GM12878 (cell line): ENCODE results near the gene SYPL2. TPM values are rescaled to one million over a fixed set of nuclear protein-coding genes. Genes with fewer than 3 reads are reported as not detected.
A peak's percentile ranks its signal among the peaks of the same experiment; 100 is the strongest.

Experiments used
- ATAC-seq: fragments of 200-7000 bp; cut with Tn5 transposase; 3 replicates; pipeline ENCODE4 v1.9.1; 2020; ENCODE audit warnings: mild to moderate bottlenecking, moderate library complexity
- BruUV-seq: library from RNA; stranded (reverse); fragments of 400-500 nt; replicated peaks from 2 replicates; lab custom pipeline; 2021; lab: Mats Ljungman, UMichigan
- CTCF ChIA-PET: fragments of 300-600 bp; sonication (Branson Sonifier 250); formaldehyde crosslinking; extraction: SDS; loops from one replicate; lab custom pipeline; 2021; ENCODE audit warnings: inconsistent platforms; lab: Yijun Ruan, JAX
- POLR2A ChIA-PET: fragments of 350-600 bp; formaldehyde crosslinking; extraction: SDS; loops from one replicate; lab custom pipeline; 2021; ENCODE audit warnings: inconsistent platforms; lab: Charles Lee
- RAD21 ChIA-PET: fragments of 300-600 bp; sonication (Branson Sonifier 250); formaldehyde crosslinking; loops from one replicate; lab custom pipeline; 2023; ENCODE audit warnings: antibody characterized with exemption; ENCODE audit not compliant: unreplicated experiment; lab: Charles Lee
- SMC1A ChIA-PET: fragments of 300-600 bp; sonication (Branson Sonifier 250); formaldehyde crosslinking; loops from one replicate; lab custom pipeline; 2023; ENCODE audit not compliant: unreplicated experiment, uncharacterized antibody; lab: Charles Lee
- DNase-seq: peaks from one replicate; pipeline ENCODE4 v3.0.0-alpha.2; 2011; ENCODE audit warnings: low read depth, low spot score
- FAIRE-seq: peaks from 3 replicates; lab custom pipeline; 2011; peaks lifted over from hg19 to GRCh38; lab: Jason Lieb, UNC
- H2AFZ ChIP-seq: 2 replicates; pipeline ENCODE4 v1.6.0; 2011; ENCODE audit warnings: low read depth, low read length, control low read depth; ENCODE audit not compliant: control insufficient read depth
- H3K27ac ChIP-seq: 2 replicates; pipeline ENCODE4 v1.5.1; 2011; ENCODE audit warnings: control low read depth; ENCODE audit not compliant: control insufficient read depth, insufficient read depth
- H3K27me3 ChIP-seq, 2 experiments: replicated peaks in 1 of 2; 2 replicates each; pipeline versions ENCODE4 v1.6.0 to v1.6.1; 2011; ENCODE audit warnings: low read length in 1 of 2; ENCODE audit not compliant: control insufficient read depth in 2 of 2, insufficient read depth in 2 of 2
- H3K36me3 ChIP-seq, 2 experiments: 2 replicates each; pipeline ENCODE4 v1.5.1; 2011; ENCODE audit warnings: low read length in 1 of 2; ENCODE audit not compliant: control insufficient read depth in 2 of 2, insufficient read depth in 2 of 2
- H3K4me1 ChIP-seq: 2 replicates; pipeline ENCODE4 v1.6.1; 2011; ENCODE audit warnings: mild to moderate bottlenecking, low read length, moderate library complexity, mixed read lengths; ENCODE audit not compliant: control insufficient read depth, insufficient read depth
- H3K4me2 ChIP-seq: 2 replicates; pipeline ENCODE4 v1.6.0; 2011; ENCODE audit warnings: control low read depth; ENCODE audit not compliant: control insufficient read depth, insufficient read depth
- H3K4me3 ChIP-seq: fragments of 200-600 bp; sonication (generic); 2 replicates; pipeline ENCODE4 v1.5.1; 2016
- H3K79me2 ChIP-seq: 2 replicates; pipeline ENCODE4 v1.6.0; 2011; ENCODE audit warnings: low read length; ENCODE audit not compliant: control insufficient read depth, insufficient read depth
- H3K9ac ChIP-seq: 2 replicates; pipeline ENCODE4 v1.8.0; 2011; ENCODE audit warnings: low read length, control low read depth, mixed read lengths; ENCODE audit not compliant: control insufficient read depth, insufficient read depth
- H3K9me3 ChIP-seq: replicated peaks from 3 replicates; pipeline ENCODE4 v1.5.1; 2011; ENCODE audit warnings: mild to moderate bottlenecking, low read length; ENCODE audit not compliant: control insufficient read depth, insufficient read depth
- H4K20me1 ChIP-seq: 2 replicates; pipeline ENCODE4 v1.6.0; 2011; ENCODE audit not compliant: control insufficient read depth, insufficient read depth
- BCL3 ChIP-seq: IDR thresholded peaks from 2 replicates; pipeline ENCODE4 v1.6.1; 2011; ENCODE audit warnings: borderline replicate concordance, low read depth, mild to moderate bottlenecking, moderate library complexity, low read length; ENCODE audit not compliant: insufficient read depth, poor library complexity, severe bottlenecking
- EED ChIP-seq: sonication (generic); IDR thresholded peaks from 2 replicates; pipeline ENCODE4 v1.6.1; 2016; ENCODE audit warnings: antibody characterized with exemption, low read depth
- FOXK2 ChIP-seq: fragments of 450-650 bp; IDR thresholded peaks from 2 replicates; pipeline ENCODE4 v1.6.1; 2017; ENCODE audit warnings: mild to moderate bottlenecking, moderate library complexity
- MXI1 ChIP-seq: fragments of 150-350 bp; IDR thresholded peaks from 2 replicates; pipeline ENCODE4 v1.6.1; 2011; ENCODE audit warnings: low read depth, mild to moderate bottlenecking, inconsistent platforms, low read length, improper control_type of control experiment
- NBN ChIP-seq: fragments of 450-650 bp; IDR thresholded peaks from 2 replicates; pipeline ENCODE4 v1.6.1; 2016
- PAX5 ChIP-seq: IDR thresholded peaks from 2 replicates; pipeline ENCODE4 v1.6.1; 2011; ENCODE audit warnings: low read depth, low read length, borderline replicate concordance
- SMC3 ChIP-seq: IDR thresholded peaks from 2 replicates; pipeline ENCODE4 v1.6.1; 2011; ENCODE audit warnings: low read length, improper control_type of control experiment, borderline replicate concordance
- STAT1 ChIP-seq: fragments of 450-650 bp; conservative IDR thresholded peaks from 2 replicates; pipeline ENCODE4 v1.6.1; 2014; ENCODE audit warnings: antibody characterized with exemption, mild to moderate bottlenecking
- ZNF687 ChIP-seq: fragments of 450-650 bp; IDR thresholded peaks from 2 replicates; pipeline ENCODE4 v1.6.1; 2017; ENCODE audit warnings: mild to moderate bottlenecking, moderate library complexity
- ZSCAN29 ChIP-seq: fragments of 450-650 bp; IDR thresholded peaks from 2 replicates; pipeline ENCODE4 v1.6.1; 2017; ENCODE audit warnings: mild to moderate bottlenecking, moderate library complexity
- WGBS: methylation state at CpG from one replicate; pipeline ENCODE4 v1.1.6; 2016; ENCODE audit warnings: low lambda C conversion rate; ENCODE audit not compliant: insufficient replicate concordance, insufficient coverage; ENCODE audit errors: missing lambda C conversion rate; 5-methylcytosine and 5-hydroxymethylcytosine counted together
- in situ Hi-C: fragments of 300-500 bp; cut with MboI; formaldehyde crosslinking; loops from 9 replicates; pipeline ENCODE4 v1.14.3; 2018; ENCODE audit warnings: mixed read lengths
- intact Hi-C: fragments of 100-400 bp; cut with micrococcal nuclease; formaldehyde crosslinking; loops from one replicate; pipeline ENCODE4 v1.14.2; 2022; ENCODE audit not compliant: unreplicated experiment
- polyA plus RNA-seq, 11 experiments: library from polyadenylated mRNA; depleted of rRNA in 4 of 11; unstranded in 6 of 11; stranded (reverse) in 5 of 11; fragments of >200 nt; fragmentation: Nextera tagmentation in 4 of 11; fragmentation: Illumina TruSeq in 1 of 11; extraction: Ambion mirVana in 4 of 11; extraction: Trizol in 1 of 11; gene quantifications; 1 replicate in 1 of 11; 2 replicates in 10 of 11; pipeline versions ENCODE4 v1.2.1 to v1.2.3, GENCODE V29; 2011 to 2016; ENCODE audit warnings: inconsistent platforms in 2 of 11, missing spikeins in 2 of 11, low read depth in 1 of 11
- total RNA-seq, 4 experiments: library from RNA; depleted of rRNA in 3 of 4; stranded (reverse); fragments of >200 nt in 3 of 4; fragmentation: Illumina TruSeq in 1 of 4; extraction: Trizol in 1 of 4; gene quantifications; 2 replicates each; pipeline versions ENCODE4 v1.2.1 to v1.2.3, GENCODE V29; 2013 to 2021
- TF ChIP-seq, protein P1 (sequence below): fragments of 450-650 bp; IDR thresholded peaks from 2 replicates; pipeline ENCODE4 v1.6.1; 2018; ENCODE audit warnings: borderline replicate concordance, mild to moderate bottlenecking; ENCODE audit not compliant: partially characterized antibody

The SYPL2 gene
- total and polyA plus RNA-seq, 10 of the 15 experiments (the other 5 are each of a cell fraction or from before 2014, with no cell fraction given) = 0.04 to 0.11 (median 0.06) TPM; not detected in 3

- TF ChIP-seq, protein P1, sequence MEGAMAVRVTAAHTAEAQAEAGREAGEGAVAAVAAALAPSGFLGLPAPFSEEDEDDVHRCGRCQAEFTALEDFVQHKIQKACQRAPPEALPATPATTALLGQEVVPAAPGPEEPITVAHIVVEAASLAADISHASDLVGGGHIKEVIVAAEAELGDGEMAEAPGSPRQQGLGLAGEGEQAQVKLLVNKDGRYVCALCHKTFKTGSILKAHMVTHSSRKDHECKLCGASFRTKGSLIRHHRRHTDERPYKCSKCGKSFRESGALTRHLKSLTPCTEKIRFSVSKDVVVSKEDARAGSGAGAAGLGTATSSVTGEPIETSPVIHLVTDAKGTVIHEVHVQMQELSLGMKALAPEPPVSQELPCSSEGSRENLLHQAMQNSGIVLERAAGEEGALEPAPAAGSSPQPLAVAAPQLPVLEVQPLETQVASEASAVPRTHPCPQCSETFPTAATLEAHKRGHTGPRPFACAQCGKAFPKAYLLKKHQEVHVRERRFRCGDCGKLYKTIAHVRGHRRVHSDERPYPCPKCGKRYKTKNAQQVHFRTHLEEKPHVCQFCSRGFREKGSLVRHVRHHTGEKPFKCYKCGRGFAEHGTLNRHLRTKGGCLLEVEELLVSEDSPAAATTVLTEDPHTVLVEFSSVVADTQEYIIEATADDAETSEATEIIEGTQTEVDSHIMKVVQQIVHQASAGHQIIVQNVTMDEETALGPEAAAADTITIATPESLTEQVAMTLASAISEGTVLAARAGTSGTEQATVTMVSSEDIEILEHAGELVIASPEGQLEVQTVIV = peak; percentile 97
- TF ChIP-seq EED = no peak
Observed at GRCh38 chr1:109483672-109484518, 17.5 kb downstream of the SYPL2 start, which contains the start of gene ATXN7L2 (continued).

DNA sequence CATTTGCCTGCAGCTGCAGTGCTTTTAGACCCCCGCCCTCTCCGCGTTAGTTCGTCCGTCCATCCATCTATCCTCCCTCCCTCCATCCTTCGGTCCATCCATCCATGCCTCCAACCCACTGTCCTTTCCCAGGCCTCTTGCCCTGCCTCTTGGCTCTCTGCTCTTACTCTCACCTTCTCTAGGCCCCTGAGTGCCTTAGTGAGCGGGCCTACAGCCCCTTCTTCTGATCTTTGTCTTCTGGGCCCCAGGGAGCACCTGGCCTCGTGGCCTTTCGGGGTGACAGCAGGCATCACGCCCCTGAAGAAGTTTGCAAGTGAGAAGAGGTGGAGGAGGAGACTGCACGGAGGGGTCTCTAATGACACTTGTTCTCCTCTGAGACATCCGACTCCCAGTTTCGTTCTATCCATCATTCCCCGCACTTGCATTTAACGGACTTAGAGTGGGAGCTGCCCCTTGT is 18.2 kb downstream of the SYPL2 start:
- WGBS = 26% methylated on average over 15 of the region's 15 CpGs
- Histone ChIP-seq H3K4me1 (peaks cover 10% of the 10 kb centered on the region), H3K79me2 (peaks cover 9% of the 10 kb centered on the region), H2AFZ (peak overlapping the region; percentile 94), H3K9me3 (no peaks in the 10 kb centered on the region), H3K4me2 (peak overlapping the region; percentile 98), H3K9ac (peak overlapping the region; percentile 82), H3K36me3 (peaks cover 0 to 2% of the 10 kb centered on the region in 2 experiments), H3K27ac (peak overlapping the region; percentile 73), H4K20me1 (no peaks in the 10 kb centered on the region), H3K27me3 (peaks cover 0 to 3% of the 10 kb centered on the region in 2 experiments; a peak in 3 of 4 replicates), H3K4me3 (peak overlapping the region; percentile 68)
- ChIA-PET RAD21 (interaction anchor here (0.8 to 2.8 kb wide), 7 partner anchors 8 to 155 kb away, joined by 3 to 22 read pairs (median 4); no protein-coding TSS in a partner anchor), SMC1A (interaction anchor here (1.4 to 5.0 kb wide), 4 partner anchors 9 to 64 kb away, joined by 3 to 55 read pairs (median 5); partner anchors contain the start of genes CYB561D1 and GNAI3), POLR2A (interaction anchor here (0.6 to 4.8 kb wide), 9 partner anchors 8 to 854 kb away, joined by 3 to 26 read pairs (median 6); partner anchors contain the start of genes CYB561D1, GNAI3, PSMA5 and RBM15), CTCF (interaction anchor here (0.5 to 5.7 kb wide), 4 partner anchors 9 to 202 kb away, joined by 3 to 91 read pairs (median 29); partner anchors contain the start of genes CYB561D1 and PSRC1)
- no peak for DNase-seq
- intact Hi-C loops = no loop called here
- peak; percentile 14 for ATAC-seq
- FAIRE-seq = no peak
- BruUV-seq = TSS peak; percentile 74
- in situ Hi-C loops = no loop called here
- TF ChIP-seq NBN = 0 out of 2 replicates have a peak, but pooled peaks have one; percentile 31
- TF ChIP-seq FOXK2 = no peak
- no peak for TF ChIP-seq PAX5
- TF ChIP-seq STAT1 = no peak
- no peak for TF ChIP-seq EED
- TF ChIP-seq ZNF687 = no peak
- no peak for TF ChIP-seq BCL3
- no peak for TF ChIP-seq SMC3
- no peak for TF ChIP-seq ZSCAN29
- peak; percentile 10; the same call in 1 of the 2 replicates for TF ChIP-seq MXI1
